ENCODE measurements around the gene LMO7.

- TF ChIP-seq, protein P1, sequence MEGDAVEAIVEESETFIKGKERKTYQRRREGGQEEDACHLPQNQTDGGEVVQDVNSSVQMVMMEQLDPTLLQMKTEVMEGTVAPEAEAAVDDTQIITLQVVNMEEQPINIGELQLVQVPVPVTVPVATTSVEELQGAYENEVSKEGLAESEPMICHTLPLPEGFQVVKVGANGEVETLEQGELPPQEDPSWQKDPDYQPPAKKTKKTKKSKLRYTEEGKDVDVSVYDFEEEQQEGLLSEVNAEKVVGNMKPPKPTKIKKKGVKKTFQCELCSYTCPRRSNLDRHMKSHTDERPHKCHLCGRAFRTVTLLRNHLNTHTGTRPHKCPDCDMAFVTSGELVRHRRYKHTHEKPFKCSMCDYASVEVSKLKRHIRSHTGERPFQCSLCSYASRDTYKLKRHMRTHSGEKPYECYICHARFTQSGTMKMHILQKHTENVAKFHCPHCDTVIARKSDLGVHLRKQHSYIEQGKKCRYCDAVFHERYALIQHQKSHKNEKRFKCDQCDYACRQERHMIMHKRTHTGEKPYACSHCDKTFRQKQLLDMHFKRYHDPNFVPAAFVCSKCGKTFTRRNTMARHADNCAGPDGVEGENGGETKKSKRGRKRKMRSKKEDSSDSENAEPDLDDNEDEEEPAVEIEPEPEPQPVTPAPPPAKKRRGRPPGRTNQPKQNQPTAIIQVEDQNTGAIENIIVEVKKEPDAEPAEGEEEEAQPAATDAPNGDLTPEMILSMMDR (IDR thresholded peaks at IDR 0.05) = no peak
- no peak for TF ChIP-seq POLR2AphosphoS5 (IDR thresholded peaks at IDR 0.05)
Measured at GRCh38 chr13:75811361-75811760, 175.2 kb downstream of the LMO7 start.

Data from breast epithelium (tissue), 3 donors.